ENCODE measurements around the gene CCDC87.

GRCh38 chr11:66546966-66547661 is 45.7 kb downstream of the CCDC87 start:
- no peak for TF ChIP-seq CTCF (IDR thresholded peaks at IDR 0.05; ENCODE audit: low read depth, low read length, missing input control)
- TF ChIP-seq SP1 (IDR thresholded peaks at IDR 0.05) = no peak
- TF ChIP-seq NR2F2 (IDR thresholded peaks at IDR 0.05) = no peak
- TF ChIP-seq YY1 (IDR thresholded peaks at IDR 0.05) = no peak
- TF ChIP-seq REST (IDR thresholded peaks at IDR 0.05) = no peak
- no peak for TF ChIP-seq MAX (IDR thresholded peaks at IDR 0.05)
- TF ChIP-seq FOXA1 (IDR thresholded peaks at IDR 0.05) = no peak
- TF ChIP-seq ATF3 (IDR thresholded peaks at IDR 0.05) = no peak
- no peak for TF ChIP-seq RAD21 (IDR thresholded peaks at IDR 0.05)
- TF ChIP-seq JUND (IDR thresholded peaks at IDR 0.05) = no peak
- TF ChIP-seq EGR1 (IDR thresholded peaks at IDR 0.05; ENCODE audit: low read depth in 2 of 2) = no peak
- no peak for TF ChIP-seq TAF1 (conservative IDR thresholded peaks at IDR 0.05)
- TF ChIP-seq ZBTB33 (IDR thresholded peaks at IDR 0.05) = no peak
- TF ChIP-seq HNF4A (conservative IDR thresholded peaks at IDR 0.05) = no peak

Measured in liver (tissue), 3 donors.